NCI-H748 treated with DMSO at 0.1 percent for 48 hours (cell line): ENCODE measurements around the gene GRM8.

Experiments used
- DNase-seq: peaks from one replicate; lab custom pipeline; 2025; lab: John Stamatoyannopoulos, UW

GRM8 gene

GRCh38 chr7:126511046-126511445, 741.7 kb downstream of the GRM8 start:
- no peak for DNase-seq

- DNase-seq = no peak
Measured at GRCh38 chr7:126501617-126502016, 751.1 kb downstream of the GRM8 start.

GRCh38 chr7:126499481-126499880, 753.3 kb downstream of the GRM8 start:
- DNase-seq = no peak

GRCh38 chr7:126495733-126496132, 757.0 kb downstream of the GRM8 start:
- DNase-seq = no peak

GRCh38 chr7:126495001-126495400, 757.7 kb downstream of the GRM8 start:
- DNase-seq = no peak

GRCh38 chr7:126493801-126494200, 758.9 kb downstream of the GRM8 start:
- no peak for DNase-seq

- no peak for DNase-seq
Measured at GRCh38 chr7:126489874-126490273, 762.9 kb downstream of the GRM8 start.

GRCh38 chr7:126487728-126488442, 764.9 kb downstream of the GRM8 start:
- no peak for DNase-seq

- no peak for DNase-seq
Measured at GRCh38 chr7:126486806-126487205, 765.9 kb downstream of the GRM8 start.

GRCh38 chr7:126485791-126486190, 767.0 kb downstream of the GRM8 start:
- peak; percentile 66 for DNase-seq

- peak; percentile 97 for DNase-seq
Measured at GRCh38 chr7:126483972-126484371, 768.8 kb downstream of the GRM8 start.

GRCh38 chr7:126472825-126473224, 779.9 kb downstream of the GRM8 start:
- DNase-seq = no peak

GRCh38 chr7:126462405-126462804, 790.3 kb downstream of the GRM8 start:
- DNase-seq = no peak

- DNase-seq = no peak
Measured at GRCh38 chr7:126460664-126461063, 792.1 kb downstream of the GRM8 start.

- DNase-seq = no peak
Measured at GRCh38 chr7:126453104-126453503, 799.6 kb downstream of the GRM8 start.

- no peak for DNase-seq
Measured at GRCh38 chr7:126450269-126450671, 802.5 kb downstream of the GRM8 start.

GRCh38 chr7:126449611-126450268, 803.0 kb downstream of the GRM8 start:
- DNase-seq = no peak

GRCh38 chr7:126447984-126448383, 804.8 kb downstream of the GRM8 start:
- DNase-seq = no peak

GRCh38 chr7:126445991-126446390, 806.8 kb downstream of the GRM8 start:
- DNase-seq = no peak

- no peak for DNase-seq
Measured at GRCh38 chr7:126443951-126444350, 808.8 kb downstream of the GRM8 start.

- no peak for DNase-seq
Measured at GRCh38 chr7:126442908-126443307, 809.8 kb downstream of the GRM8 start.

GRCh38 chr7:126441745-126442144, 811.0 kb downstream of the GRM8 start:
- no peak for DNase-seq

GRCh38 chr7:126440542-126440941, 812.2 kb downstream of the GRM8 start:
- DNase-seq = no peak
